Endothelial cell of umbilical vein (primary cell): ENCODE data around the gene VEGFA. TPM values are rescaled to one million over a fixed set of nuclear protein-coding genes. Genes with fewer than 3 reads are reported as not detected.

Experiments used
- BruUV-seq: library from RNA; stranded (reverse); fragments of 400-500 nt; replicated peaks from 2 replicates; lab custom pipeline; 2021; lab: Mats Ljungman, UMichigan
- CTCF ChIA-PET: fragments of 300-600, 350-600 bp; sonication (Branson Sonifier 250); formaldehyde crosslinking; loops from one replicate; lab custom pipeline; 2021; ENCODE audit warnings: antibody characterized with exemption, inconsistent platforms; lab: Charles Lee
- POLR2A ChIA-PET: fragments of 300-600, 350-600 bp; sonication (Branson Sonifier 250); formaldehyde crosslinking; loops from one replicate; lab custom pipeline; 2021; ENCODE audit warnings: antibody characterized with exemption, inconsistent platforms; lab: Charles Lee
- DNase-seq: peaks from one replicate; pipeline ENCODE4 v3.0.0-alpha.2; 2011; ENCODE audit warnings: low read depth, low spot score
- FAIRE-seq: peaks from 2 replicates; lab custom pipeline; 2011; peaks lifted over from hg19 to GRCh38; lab: Jason Lieb, UNC
- H2AFZ ChIP-seq: 2 replicates; pipeline ENCODE4 v1.6.0; 2012; ENCODE audit warnings: low read depth, low read length, control low read depth, inconsistent platforms
- H3K27ac ChIP-seq: 2 replicates; pipeline ENCODE4 v1.5.1; 2011; ENCODE audit warnings: low read depth, mild to moderate bottlenecking, control low read depth, low read length, moderate library complexity; ENCODE audit not compliant: insufficient read depth
- H3K27me3 ChIP-seq, 2 experiments: 2 replicates each; pipeline versions ENCODE4 v1.6.0 to v1.6.1; 2011; ENCODE audit warnings: low read length in 2 of 2, mixed read lengths in 1 of 2; ENCODE audit not compliant: control insufficient read depth in 2 of 2, insufficient read depth in 2 of 2
- H3K36me3 ChIP-seq, 2 experiments: 2 replicates in 1 of 2; 3 replicates in 1 of 2; pipeline ENCODE4 v1.5.1; 2011; ENCODE audit warnings: low read length in 2 of 2, mild to moderate bottlenecking in 1 of 2, moderate library complexity in 1 of 2; ENCODE audit not compliant: control insufficient read depth in 2 of 2, insufficient read depth in 2 of 2; ENCODE audit errors: extremely low read depth in 1 of 2
- H3K4me1 ChIP-seq: 3 replicates; pipeline ENCODE4 v1.5.1; 2011; ENCODE audit warnings: mild to moderate bottlenecking, low read length; ENCODE audit not compliant: control insufficient read depth, insufficient read depth; ENCODE audit errors: extremely low read depth
- H3K4me2 ChIP-seq: 2 replicates; pipeline ENCODE4 v1.6.1; 2011; ENCODE audit warnings: low read length, control low read depth, mixed read lengths; ENCODE audit not compliant: insufficient read depth
- H3K4me3 ChIP-seq, 3 experiments: fragments of 200-600 bp in 1 of 3; sonication (generic), shearing (Covaris generic) in 1 of 3; replicated peaks in 1 of 3; 2 replicates each; pipeline ENCODE4 v1.5.1; 2011 to 2016; ENCODE audit warnings: control low read depth in 3 of 3, low read length in 3 of 3, mild to moderate bottlenecking in 2 of 3, inconsistent platforms in 1 of 3, low read depth in 1 of 3, moderate library complexity in 1 of 3; ENCODE audit not compliant: insufficient read depth in 1 of 3
- H3K79me2 ChIP-seq: 2 replicates; pipeline ENCODE4 v1.6.0; 2012; ENCODE audit warnings: low read length, inconsistent platforms; ENCODE audit not compliant: control insufficient read depth, insufficient read depth
- H3K9ac ChIP-seq: replicated peaks from 2 replicates; pipeline ENCODE3; 2011; ENCODE audit warnings: low read length, control low read depth; ENCODE audit not compliant: insufficient read depth; ENCODE audit errors: extremely low read depth
- H3K9me1 ChIP-seq: replicated peaks from 3 replicates; pipeline ENCODE4 v1.6.0; 2011; ENCODE audit warnings: mild to moderate bottlenecking, low read length; ENCODE audit not compliant: control insufficient read depth, insufficient read depth; ENCODE audit errors: extremely low read depth
- H3K9me3 ChIP-seq: replicated peaks from 2 replicates; pipeline ENCODE4 v1.5.1; 2012; ENCODE audit warnings: low read length, inconsistent platforms; ENCODE audit not compliant: control insufficient read depth, insufficient read depth
- H4K20me1 ChIP-seq: replicated peaks from 2 replicates; pipeline ENCODE3; 2011; ENCODE audit warnings: mild to moderate bottlenecking, low read length; ENCODE audit not compliant: control insufficient read depth, insufficient read depth; ENCODE audit errors: extremely low read depth
- CTCF ChIP-seq, 2 donors: IDR thresholded peaks; 1 replicate in 1 of 2; 2 replicates in 1 of 2; pipeline ENCODE4 v1.5.1; 2011; ENCODE audit warnings: low read length in 2 of 2, mild to moderate bottlenecking in 2 of 2, moderate library complexity in 2 of 2, control low read depth in 1 of 2, inconsistent platforms in 1 of 2, low read depth in 1 of 2; ENCODE audit not compliant: insufficient read depth in 1 of 2; ENCODE audit errors: extremely low read depth in 1 of 2
- EZH2 ChIP-seq: IDR thresholded peaks from 2 replicates; pipeline ENCODE4 v1.6.1; 2012; ENCODE audit warnings: borderline replicate concordance, low read depth, mild to moderate bottlenecking, moderate library complexity, low read length, inconsistent platforms; ENCODE audit not compliant: severe bottlenecking
- MYC ChIP-seq: IDR thresholded peaks from one replicate; pipeline ENCODE4 v1.6.1; 2011; ENCODE audit warnings: mild to moderate bottlenecking, low read depth, low read length
- dilution Hi-C: fragments of 300-500 bp; cut with MboI; formaldehyde crosslinking; loops from one replicate; pipeline ENCODE4 v1.15.0; 2019; ENCODE audit warnings: low sequenced_read_pairs; ENCODE audit not compliant: extremely low pct_ligation_motif_present
- intact Hi-C: fragments of 100-400 bp; cut with micrococcal nuclease; formaldehyde crosslinking; loops from one replicate; pipeline ENCODE4 v1.10.0; 2022
- polyA plus RNA-seq, 4 experiments: library from polyadenylated mRNA; depleted of rRNA in 3 of 4; stranded (reverse) in 3 of 4; unstranded in 1 of 4; fragments of >200 nt; gene quantifications; 2 replicates each; pipeline versions ENCODE4 v1.2.1 to v1.2.3, GENCODE V29; 2011 to 2012; ENCODE audit warnings: missing spikeins in 1 of 4
- total RNA-seq: library from RNA; stranded (reverse); gene quantifications from 2 replicates; pipeline ENCODE4 v1.2.3, GENCODE V29; 2021

The VEGFA gene
- total and polyA plus RNA-seq, 2 donors (not counting 3 experiments of a cell fraction or from before 2014, with no cell fraction given) = 18.1 to 19.9 TPM

- FAIRE-seq = no peak
- CTCF ChIA-PET = interaction anchor here (1.9 to 4.6 kb wide), 5 partner anchors 14 to 311 kb away, joined by 5 to 245 read pairs (median 81); no protein-coding TSS in a partner anchor
Measured at GRCh38 chr6:43767553-43768505, 2.2 kb upstream of the VEGFA start.

More at GRCh38 chr6:43767553-43768505, 2.2 kb upstream of the VEGFA start:
- Histone ChIP-seq H3K9me1 (no peaks in the 10 kb centered on the region), H3K9ac (no peak overlapping the region), H3K79me2 (peaks cover 12% of the 10 kb centered on the region), H3K9me3 (no peaks in the 10 kb centered on the region), H3K27ac (no peak overlapping the region), H3K4me3 (no peak overlapping the region), H3K27me3 (peaks cover 0 to 2% of the 10 kb centered on the region in 2 experiments), H3K4me2 (no peak overlapping the region), H3K36me3 (no peaks in the 10 kb centered on the region), H3K4me1 (peaks cover 9% of the 10 kb centered on the region), H2AFZ (no peak overlapping the region), H4K20me1 (no peaks in the 10 kb centered on the region)
- TF ChIP-seq EZH2 (no peak), CTCF (IDR thresholded peaks at IDR 0.05; ENCODE audit: extremely low read depth in 1 of 2, insufficient read depth in 1 of 2, low read depth in 1 of 2, low read length in 2 of 2) (no peak), MYC (no peak)
- intact Hi-C loops (no loop called here), dilution Hi-C loops (no loop called here)
- no peak for DNase-seq
- BruUV-seq = no TSS peak
- POLR2A ChIA-PET = no interaction called here
